Esophagus squamous epithelium (tissue), 5 donors: ENCODE measurements around the gene IGF2BP3. TPM values are rescaled to one million over a fixed set of nuclear protein-coding genes. Genes with fewer than 3 reads are reported as not detected.
"Not testable (repeated sequence)": the region's sequence is repeated elsewhere in the genome, so short reads cannot be mapped to it uniquely, and the experiment has no call there.

ENCODE experiments used
- DNase-seq: peaks from one replicate; lab custom pipeline; 2025; lab: John Stamatoyannopoulos, UW
- H3K27ac ChIP-seq, 4 donors: fragments of 200-600 bp; sonication (generic); one replicate each; pipeline ENCODE4 v1.5.1; 2016 to 2019; ENCODE audit warnings: mild to moderate bottlenecking in 1 of 4
- H3K27me3 ChIP-seq, 4 donors: fragments of 200-600 bp; sonication (generic); 1 replicate in 3 of 4; 2 replicates in 1 of 4; pipeline versions ENCODE4 v1.5.1 to v1.6.0; 2017 to 2021; ENCODE audit warnings: antibody characterized with exemption in 1 of 4
- H3K36me3 ChIP-seq, 3 donors: fragments of 200-600 bp; sonication (generic); one replicate each; pipeline ENCODE4 v1.5.1; 2016 to 2019
- H3K4me1 ChIP-seq, 3 donors: fragments of 200-600 bp; sonication (generic); one replicate each; pipeline ENCODE4 v1.5.1; 2017 to 2019
- H3K4me3 ChIP-seq, 4 donors: fragments of 200-600 bp; sonication (generic); 1 replicate in 3 of 4; 2 replicates in 1 of 4; pipeline ENCODE4 v1.5.1; 2016 to 2019; ENCODE audit warnings: mild to moderate bottlenecking in 2 of 4, moderate library complexity in 1 of 4
- H3K9me3 ChIP-seq, 3 donors: fragments of 200-600 bp; sonication (generic); one replicate each; pipeline ENCODE4 v1.5.1; 2016 to 2019
- POLR2A ChIP-seq, 4 donors: fragments of 450-650 bp; IDR thresholded peaks; one replicate each; pipeline ENCODE4 v1.6.1; 2017; ENCODE audit warnings: antibody characterized with exemption in 4 of 4, mild to moderate bottlenecking in 4 of 4, moderate library complexity in 3 of 4
- WGBS, 2 donors: methylation state at CpG; one replicate each; pipeline ENCODE4 v1.1.5; 2018; 5-methylcytosine and 5-hydroxymethylcytosine counted together
- intact Hi-C: fragments of 100-400 bp; cut with DNase I; formaldehyde crosslinking; loops from one replicate; pipeline ENCODE4 v1.15.0; 2022
- total RNA-seq, 4 donors: library from RNA; depleted of rRNA; stranded (reverse); fragments of >200 nt; gene quantifications; one replicate each; pipeline ENCODE4 v1.1.0, GENCODE V29; 2016
- TF ChIP-seq, protein P1 (sequence below), 6 experiments: fragments of 450-650 bp in 4 of 6; fragments of 200-600 bp in 2 of 6; sonication (generic) in 2 of 6; IDR thresholded peaks; one replicate each; pipeline ENCODE4 v1.5.1; 2016 to 2019; ENCODE audit warnings: antibody characterized with exemption in 6 of 6, mild to moderate bottlenecking in 4 of 6, moderate library complexity in 4 of 6
- donor health status: DM: yes; HTN: yes; CAD: no.

Gene IGF2BP3
- total RNA-seq, 4 donors from 2014 or later, result 1.3 to 9.3 (median 7.2) TPM

DNA sequence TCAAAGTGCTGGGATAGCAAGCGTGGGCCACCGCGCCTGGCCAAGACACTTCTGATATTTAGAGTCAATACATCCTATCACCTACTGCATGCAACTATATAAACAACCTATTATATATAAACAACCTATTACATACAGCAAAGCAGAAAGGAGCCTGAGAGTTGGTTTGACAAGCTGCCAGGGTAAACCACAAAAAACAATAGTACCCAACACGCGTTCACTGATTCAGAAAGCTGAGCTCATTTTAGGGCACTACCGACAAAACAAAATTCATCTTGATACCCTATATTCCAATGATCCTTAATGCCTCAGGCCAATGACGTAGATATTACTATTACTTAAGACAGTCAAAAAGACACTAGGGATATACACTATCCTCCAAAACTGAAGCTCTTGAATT, 154.9 kb downstream of the IGF2BP3 start:
- H3K27ac ChIP-seq, result no peak overlapping the region
- WGBS, 2 donors, result 53 to 69% methylated on average over 4 to 7 of the region's 7 CpGs
- H3K4me1 ChIP-seq, result no peaks in the 10 kb centered on the region
- no peak for TF ChIP-seq POLR2A (IDR thresholded peaks at IDR 0.05)
- TF ChIP-seq, protein P1, sequence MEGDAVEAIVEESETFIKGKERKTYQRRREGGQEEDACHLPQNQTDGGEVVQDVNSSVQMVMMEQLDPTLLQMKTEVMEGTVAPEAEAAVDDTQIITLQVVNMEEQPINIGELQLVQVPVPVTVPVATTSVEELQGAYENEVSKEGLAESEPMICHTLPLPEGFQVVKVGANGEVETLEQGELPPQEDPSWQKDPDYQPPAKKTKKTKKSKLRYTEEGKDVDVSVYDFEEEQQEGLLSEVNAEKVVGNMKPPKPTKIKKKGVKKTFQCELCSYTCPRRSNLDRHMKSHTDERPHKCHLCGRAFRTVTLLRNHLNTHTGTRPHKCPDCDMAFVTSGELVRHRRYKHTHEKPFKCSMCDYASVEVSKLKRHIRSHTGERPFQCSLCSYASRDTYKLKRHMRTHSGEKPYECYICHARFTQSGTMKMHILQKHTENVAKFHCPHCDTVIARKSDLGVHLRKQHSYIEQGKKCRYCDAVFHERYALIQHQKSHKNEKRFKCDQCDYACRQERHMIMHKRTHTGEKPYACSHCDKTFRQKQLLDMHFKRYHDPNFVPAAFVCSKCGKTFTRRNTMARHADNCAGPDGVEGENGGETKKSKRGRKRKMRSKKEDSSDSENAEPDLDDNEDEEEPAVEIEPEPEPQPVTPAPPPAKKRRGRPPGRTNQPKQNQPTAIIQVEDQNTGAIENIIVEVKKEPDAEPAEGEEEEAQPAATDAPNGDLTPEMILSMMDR (IDR thresholded peaks at IDR 0.05), result no peak
- no peaks in the 10 kb centered on the region for H3K9me3 ChIP-seq
- no peak for DNase-seq
- intact Hi-C loops, result no loop called here
- peaks cover 0 to 18% (median 0%) of the 10 kb centered on the region in 4 donors for H3K27me3 ChIP-seq
- peaks cover 0 to 19% (median 0%) of the 10 kb centered on the region in 3 donors for H3K36me3 ChIP-seq
- H3K4me3 ChIP-seq, result no peak overlapping the region

DNA sequence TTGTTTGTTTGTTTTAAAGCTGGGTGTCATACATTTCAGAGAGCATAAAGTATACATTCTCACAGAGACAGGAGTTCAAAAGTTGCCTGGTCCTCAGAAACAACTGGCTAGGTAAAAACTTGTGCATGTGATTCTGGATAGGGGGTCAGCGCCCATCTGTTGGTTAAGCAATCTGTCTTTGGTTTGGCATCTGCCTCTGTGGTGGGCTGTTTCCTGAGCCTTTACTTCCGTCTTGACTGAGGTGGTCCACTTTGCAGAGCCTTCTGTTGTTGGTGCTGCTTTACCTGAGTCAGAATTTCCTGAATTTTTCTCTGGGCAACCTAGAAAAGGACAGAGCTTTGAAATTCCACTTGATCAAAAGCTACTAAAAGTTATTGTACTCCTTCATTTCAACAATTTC, 158.2 kb downstream of the IGF2BP3 start:
- peaks cover 0 to 50% (median 13%) of the 10 kb centered on the region in 3 donors for H3K36me3 ChIP-seq
- H3K27ac ChIP-seq, H3K4me1 ChIP-seq, H3K9me3 ChIP-seq, intact Hi-C loops, DNase-seq, H3K27me3 ChIP-seq, H3K4me3 ChIP-seq: not testable (repeated sequence)
- 67% methylated on average over 2 of the region's 2 CpGs for WGBS, 2 donors

DNA sequence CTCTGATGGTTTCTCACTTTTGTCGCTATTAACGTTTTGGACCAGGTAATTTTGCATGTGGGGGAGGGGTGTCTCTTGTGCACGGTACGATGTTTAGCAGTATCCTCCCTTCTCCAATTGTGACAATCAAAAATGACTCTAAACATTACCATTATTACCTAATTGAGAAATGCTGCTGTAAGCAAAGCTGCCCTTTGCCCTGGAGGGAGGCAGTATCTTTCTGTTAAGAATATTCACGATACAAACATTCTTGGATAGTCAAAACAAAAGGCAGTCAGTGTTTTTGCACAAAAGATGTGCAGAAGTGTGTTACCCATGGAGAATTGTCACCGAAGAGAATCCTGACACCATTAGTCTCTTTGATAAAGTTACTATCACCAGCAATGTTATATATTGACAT, 161.5 kb downstream of the IGF2BP3 start:
- 87 to 91% methylated on average over 6 of the region's 6 CpGs for WGBS, 2 donors
- DNase-seq, result no peak
- intact Hi-C loops, result no loop called here
- Histone ChIP-seq H3K4me3 (no peak overlapping the region), H3K36me3 (peaks cover 0 to 77% (median 13%) of the 10 kb centered on the region in 3 donors), H3K9me3 (no peaks in the 10 kb centered on the region), H3K27ac (no peak overlapping the region), H3K4me1 (no peaks in the 10 kb centered on the region), H3K27me3 (no peaks in the 10 kb centered on the region)
- TF ChIP-seq, protein P1 (IDR thresholded peaks at IDR 0.05), result no peak
- no peak for TF ChIP-seq POLR2A (IDR thresholded peaks at IDR 0.05)

DNA sequence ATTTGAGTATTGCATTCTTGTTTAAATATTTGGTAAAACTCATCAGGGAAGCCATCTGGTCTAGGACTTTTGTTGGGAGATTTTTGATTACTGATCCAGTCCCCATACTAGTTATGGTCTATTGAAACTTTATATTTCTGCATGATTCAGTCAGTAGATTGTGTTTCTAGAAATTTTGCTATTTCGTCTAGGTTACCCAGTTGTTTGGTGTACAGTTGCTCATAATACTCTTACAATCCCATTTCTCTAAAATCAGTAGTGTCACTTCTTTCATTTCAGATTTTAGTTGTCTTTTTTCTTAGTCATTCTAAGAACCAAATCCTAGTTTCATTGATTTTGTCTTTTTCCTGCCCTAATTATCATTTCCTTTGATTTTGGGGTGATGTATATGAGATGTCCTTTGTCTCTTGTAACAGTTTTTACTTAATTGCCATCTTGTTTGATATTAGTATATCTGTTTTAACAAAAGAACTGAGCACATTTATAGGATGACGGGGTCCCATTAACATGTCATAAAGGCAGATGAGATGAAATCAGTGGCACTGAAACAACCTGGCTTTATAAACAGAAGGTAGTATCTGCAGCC, 163.3 kb downstream of the IGF2BP3 start:
- no peak overlapping the region for H3K27ac ChIP-seq
- H3K27me3 ChIP-seq, result no peaks in the 10 kb centered on the region
- H3K4me1 ChIP-seq, result peaks cover 0 to 14% (median 0%) of the 10 kb centered on the region in 3 donors
- H3K9me3 ChIP-seq, result no peaks in the 10 kb centered on the region
- 88 to 94% methylated on average over 2 of the region's 2 CpGs for WGBS, 2 donors
- DNase-seq, result no peak
- no peak for TF ChIP-seq POLR2A (IDR thresholded peaks at IDR 0.05)
- TF ChIP-seq, protein P1 (IDR thresholded peaks at IDR 0.05), result no peak
- H3K4me3 ChIP-seq, result no peak overlapping the region
- peaks cover 0 to 89% (median 13%) of the 10 kb centered on the region in 3 donors for H3K36me3 ChIP-seq
- intact Hi-C loops, result no loop called here

DNA sequence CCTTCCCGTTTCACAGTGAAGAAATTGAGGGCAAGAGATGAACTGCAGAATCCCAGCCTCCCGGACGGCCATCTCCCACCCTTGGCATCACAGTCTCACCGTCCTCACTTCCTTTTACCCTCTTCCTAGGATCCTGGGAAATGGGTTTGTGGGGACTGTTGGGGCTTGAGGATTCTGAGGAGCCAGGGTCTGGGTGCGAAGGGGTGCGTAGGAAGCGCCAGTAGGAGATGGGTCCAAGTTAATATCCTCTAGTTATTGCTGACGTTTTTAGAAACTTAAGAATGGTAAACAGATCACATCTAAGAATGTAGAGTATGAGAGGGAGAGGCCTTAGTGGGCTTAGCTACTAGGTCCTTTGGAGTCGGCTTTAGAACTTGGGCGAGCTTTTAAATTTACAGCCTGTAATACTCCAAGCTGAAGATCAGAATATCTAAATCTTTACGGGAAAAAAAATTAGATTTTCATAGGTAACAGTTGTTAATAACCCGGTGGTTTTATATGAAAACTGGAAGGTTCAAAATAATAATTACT, 170.5 kb downstream of the IGF2BP3 start:
- Histone ChIP-seq H3K27ac (peak overlapping the region; percentile 83 to 88 (median 84)), H3K27me3 (peaks cover 0 to 4% (median 0%) of the 10 kb centered on the region in 4 donors), H3K36me3 (peaks cover 0 to 42% (median 0%) of the 10 kb centered on the region in 3 donors), H3K4me1 (peaks cover 8 to 55% (median 16%) of the 10 kb centered on the region in 3 donors), H3K9me3 (no peaks in the 10 kb centered on the region), H3K4me3 (peak overlapping the region; percentile 77 to 82 (median 80))
- DNase-seq, result no peak
- 10 to 22% methylated on average over 7 to 12 of the region's 12 CpGs for WGBS, 2 donors
- intact Hi-C loops, result no loop called here
- no peak for TF ChIP-seq POLR2A (IDR thresholded peaks at IDR 0.05)
- TF ChIP-seq, protein P1 (IDR thresholded peaks at IDR 0.05), result no peak
